ENCODE results near the gene SLC6A6.
A peak's percentile ranks its signal among the peaks of the same experiment; 100 is the strongest.
"Not testable (repeated sequence)": the region's sequence is repeated elsewhere in the genome, so short reads cannot be mapped to it uniquely, and the experiment has no call there.

SLC6A6 gene

GRCh38 chr3:14403619-14404155 is 1.3 kb downstream of the SLC6A6 start:
- no peak for DNase-seq

GRCh38 chr3:14404186-14404585 is 1.8 kb downstream of the SLC6A6 start:
- DNase-seq, result no peak

GRCh38 chr3:14404631-14405359 is 2.4 kb downstream of the SLC6A6 start:
- DNase-seq, result no peak

GRCh38 chr3:14405360-14406238 is 3.2 kb downstream of the SLC6A6 start:
- DNase-seq, result no peak

- no peak for DNase-seq
Observed at GRCh38 chr3:14406336-14406735, 3.9 kb downstream of the SLC6A6 start.

- DNase-seq, result no peak
Observed at GRCh38 chr3:14406766-14407165, 4.4 kb downstream of the SLC6A6 start.

- no peak for DNase-seq
Observed at GRCh38 chr3:14407203-14407602, 4.8 kb downstream of the SLC6A6 start.

GRCh38 chr3:14409779-14410063 is 7.3 kb downstream of the SLC6A6 start:
- not testable (repeated sequence) for DNase-seq

GRCh38 chr3:14410106-14410502 is 7.7 kb downstream of the SLC6A6 start:
- DNase-seq, result no peak

- DNase-seq, result peak; percentile 24
Observed at GRCh38 chr3:14410503-14411165, 8.2 kb downstream of the SLC6A6 start.

- no peak for DNase-seq
Observed at GRCh38 chr3:14411166-14411526, 8.7 kb downstream of the SLC6A6 start.

- DNase-seq, result no peak
Observed at GRCh38 chr3:14411988-14412387, 9.6 kb downstream of the SLC6A6 start.

- DNase-seq, result no peak
Observed at GRCh38 chr3:14412831-14413380, 10.5 kb downstream of the SLC6A6 start.

- DNase-seq, result no peak
Observed at GRCh38 chr3:14413381-14414071, 11.1 kb downstream of the SLC6A6 start.

GRCh38 chr3:14414846-14415464 is 12.5 kb downstream of the SLC6A6 start:
- no peak for DNase-seq

GRCh38 chr3:14415501-14415900 is 13.1 kb downstream of the SLC6A6 start:
- no peak for DNase-seq

GRCh38 chr3:14416453-14416852 is 14.0 kb downstream of the SLC6A6 start:
- DNase-seq, result no peak

GRCh38 chr3:14418296-14419250 is 16.2 kb downstream of the SLC6A6 start:
- no peak for DNase-seq

- no peak for DNase-seq
Observed at GRCh38 chr3:14422016-14422963, 19.9 kb downstream of the SLC6A6 start.

All from CD4-positive, alpha-beta T cell treated with Interleukin-10 for 1 hour (primary cell).